ENCODE measurements around the gene ACOT9.
"Not testable (repeated sequence)": the region's sequence is repeated elsewhere in the genome, so short reads cannot be mapped to it uniquely, and the experiment has no call there.

The ACOT9 gene

DNA sequence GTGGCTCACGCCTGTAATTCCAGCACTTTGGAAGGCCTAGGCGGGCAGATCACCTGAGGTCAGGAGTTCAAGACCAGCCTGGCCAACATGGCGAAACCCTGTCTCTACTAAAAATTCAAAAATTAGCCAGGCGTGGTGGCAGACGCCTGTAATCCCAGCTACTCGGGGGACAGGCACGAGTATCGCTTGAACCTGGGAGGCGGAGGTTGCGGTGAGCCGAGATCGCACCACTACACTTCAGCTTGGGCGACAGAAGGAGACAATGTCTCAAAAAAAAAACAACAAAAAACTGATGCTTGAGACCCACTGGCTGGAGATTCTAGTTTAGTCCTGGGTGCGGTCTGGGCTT lies 521 bp upstream of the ACOT9 start:
- WGBS, 2 experiments: 77 to 83% methylated on average over 14 of the region's 14 CpGs
- H3K27ac ChIP-seq (ENCODE audit: insufficient read depth, low read depth, low read length, poor library complexity, severe bottlenecking): not testable (repeated sequence)

DNA sequence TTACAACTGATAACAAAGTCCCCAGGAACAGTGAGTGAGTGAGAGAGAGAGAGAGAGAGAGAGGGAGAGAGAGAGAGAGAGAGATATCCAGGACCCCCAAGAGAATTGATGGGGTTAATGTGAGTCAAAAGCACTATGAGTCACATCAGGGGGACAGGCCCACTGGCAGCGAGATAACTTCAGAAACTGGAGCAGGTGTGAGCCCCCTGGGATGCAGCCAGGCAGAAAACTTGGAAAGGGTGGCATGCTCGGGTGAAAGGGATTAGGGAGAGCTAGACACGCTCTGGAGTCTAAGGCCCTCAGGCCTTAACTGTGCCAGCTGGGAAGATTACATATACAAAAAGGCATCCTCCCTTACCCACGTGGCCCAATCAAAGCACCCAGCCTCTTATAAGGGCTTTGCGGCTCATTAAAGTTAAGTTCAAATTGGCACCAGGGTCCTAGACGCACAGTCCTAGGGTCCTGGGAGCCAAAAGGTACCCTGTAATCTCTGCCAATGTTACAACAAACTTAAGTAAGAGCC lies 841 bp downstream of the ACOT9 start:
- Histone ChIP-seq H3K27ac (ENCODE audit: insufficient read depth, low read depth, low read length, poor library complexity, severe bottlenecking) (no peak overlapping the region), H3K36me3 (ENCODE audit: control insufficient read depth, insufficient read depth, low read length) (no peaks in the 10 kb centered on the region), H3K9me3 (ENCODE audit: control insufficient read depth, low read length) (no peaks in the 10 kb centered on the region), H3K27me3 (ENCODE audit: control insufficient read depth, insufficient read depth, low read length, poor library complexity, severe bottlenecking) (no peaks in the 10 kb centered on the region), H3K4me3 (ENCODE audit: insufficient read depth, low read depth, low read length) (peak overlapping the region; percentile 55), H3K4me1 (ENCODE audit: control insufficient read depth, insufficient read depth, low read length) (no peaks in the 10 kb centered on the region)
- WGBS, 2 experiments: 0 to 12% methylated on average over 5 to 6 of the region's 6 CpGs

More for the DNA sequence above, 521 bp upstream of the ACOT9 start:
- H3K36me3 ChIP-seq (ENCODE audit: control insufficient read depth, insufficient read depth, low read length); H3K4me3 ChIP-seq (ENCODE audit: insufficient read depth, low read depth, low read length); H3K27me3 ChIP-seq (ENCODE audit: control insufficient read depth, insufficient read depth, low read length, poor library complexity, severe bottlenecking); H3K9me3 ChIP-seq (ENCODE audit: control insufficient read depth, low read length); H3K4me1 ChIP-seq (ENCODE audit: control insufficient read depth, insufficient read depth, low read length): not testable (repeated sequence)

DNA sequence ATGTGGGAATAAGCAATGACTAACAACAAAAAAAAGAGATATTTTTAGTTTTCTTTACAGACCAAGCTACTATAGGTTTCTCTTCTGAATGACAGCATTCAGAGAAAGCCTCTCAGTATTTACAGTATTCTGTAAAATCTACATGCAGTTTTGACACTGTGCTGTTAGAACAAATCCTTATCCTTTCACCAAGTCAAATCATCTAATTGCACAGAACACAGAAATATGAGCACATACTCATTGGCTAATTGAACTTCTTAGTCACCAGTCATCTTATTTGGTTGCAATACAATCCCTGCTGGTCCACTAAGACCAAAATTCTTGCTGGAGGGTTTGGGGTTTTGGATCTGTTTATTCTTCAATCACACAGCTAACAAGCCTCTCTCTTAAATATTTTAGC lies 5.7 kb downstream of the ACOT9 start:
- no peak overlapping the region for H3K27ac ChIP-seq (ENCODE audit: insufficient read depth, low read depth, low read length, poor library complexity, severe bottlenecking)
- H3K36me3 ChIP-seq (ENCODE audit: control insufficient read depth, insufficient read depth, low read length): no peaks in the 10 kb centered on the region
- no peaks in the 10 kb centered on the region for H3K27me3 ChIP-seq (ENCODE audit: control insufficient read depth, insufficient read depth, low read length, poor library complexity, severe bottlenecking)
- no peak overlapping the region for H3K4me3 ChIP-seq (ENCODE audit: insufficient read depth, low read depth, low read length)
- H3K9me3 ChIP-seq (ENCODE audit: control insufficient read depth, low read length): no peaks in the 10 kb centered on the region
- H3K4me1 ChIP-seq (ENCODE audit: control insufficient read depth, insufficient read depth, low read length): no peaks in the 10 kb centered on the region

DNA sequence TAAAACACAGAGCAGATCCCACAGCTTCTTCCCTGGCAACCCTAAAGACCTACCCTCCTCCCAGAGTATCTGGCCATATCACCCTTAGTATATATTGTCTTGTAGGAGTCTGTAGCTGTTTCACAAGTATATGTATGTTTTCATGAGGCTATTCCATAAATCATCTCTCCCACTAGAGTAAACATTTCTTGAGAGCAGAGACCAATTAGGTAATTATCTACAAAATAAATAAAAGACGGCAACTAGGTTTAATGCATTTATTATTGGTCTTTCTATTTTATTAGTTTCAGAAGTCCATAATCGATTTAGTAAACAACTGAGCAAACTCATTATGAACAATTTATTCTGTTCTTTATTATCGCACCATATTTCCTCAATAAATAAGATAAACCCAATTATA lies 7.0 kb downstream of the ACOT9 start:
- 50% methylated on average over 2 of the region's 3 CpGs; no CpG with 5 or more reads in 1 of the 2 experiments for WGBS, 2 experiments
- Histone ChIP-seq H3K9me3 (ENCODE audit: control insufficient read depth, low read length) (no peaks in the 10 kb centered on the region), H3K36me3 (ENCODE audit: control insufficient read depth, insufficient read depth, low read length) (no peaks in the 10 kb centered on the region), H3K4me1 (ENCODE audit: control insufficient read depth, insufficient read depth, low read length) (no peaks in the 10 kb centered on the region), H3K4me3 (ENCODE audit: insufficient read depth, low read depth, low read length) (no peak overlapping the region), H3K27ac (ENCODE audit: insufficient read depth, low read depth, low read length, poor library complexity, severe bottlenecking) (no peak overlapping the region), H3K27me3 (ENCODE audit: control insufficient read depth, insufficient read depth, low read length, poor library complexity, severe bottlenecking) (no peaks in the 10 kb centered on the region)

DNA sequence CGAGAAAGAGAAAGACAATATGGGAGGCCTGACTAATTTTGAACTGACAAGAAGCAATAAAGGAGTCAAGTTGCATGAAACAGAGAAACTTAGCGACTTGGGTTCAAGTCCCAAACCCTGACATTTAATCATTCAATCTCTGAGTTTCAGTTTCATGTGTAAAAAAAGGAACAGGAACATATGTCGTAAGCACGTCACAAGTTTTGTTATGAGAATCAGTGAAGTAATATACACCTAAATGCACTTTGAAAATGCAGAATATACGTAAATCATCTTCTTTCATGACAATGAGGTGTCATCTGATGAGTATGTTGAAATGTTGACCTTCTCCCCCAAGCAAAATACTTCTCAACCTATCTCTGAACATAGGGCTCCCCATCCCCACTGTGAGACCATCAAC lies 10.4 kb downstream of the ACOT9 start:
- Histone ChIP-seq H3K36me3 (ENCODE audit: control insufficient read depth, insufficient read depth, low read length) (no peaks in the 10 kb centered on the region), H3K4me1 (ENCODE audit: control insufficient read depth, insufficient read depth, low read length) (no peaks in the 10 kb centered on the region), H3K27me3 (ENCODE audit: control insufficient read depth, insufficient read depth, low read length, poor library complexity, severe bottlenecking) (no peaks in the 10 kb centered on the region), H3K9me3 (ENCODE audit: control insufficient read depth, low read length) (no peaks in the 10 kb centered on the region), H3K4me3 (ENCODE audit: insufficient read depth, low read depth, low read length) (no peak overlapping the region), H3K27ac (ENCODE audit: insufficient read depth, low read depth, low read length, poor library complexity, severe bottlenecking) (no peak overlapping the region)
- whole genome bisulfite sequencing, 2 experiments: 71 to 80% methylated on average over 1 to 4 of the region's 5 CpGs

DNA sequence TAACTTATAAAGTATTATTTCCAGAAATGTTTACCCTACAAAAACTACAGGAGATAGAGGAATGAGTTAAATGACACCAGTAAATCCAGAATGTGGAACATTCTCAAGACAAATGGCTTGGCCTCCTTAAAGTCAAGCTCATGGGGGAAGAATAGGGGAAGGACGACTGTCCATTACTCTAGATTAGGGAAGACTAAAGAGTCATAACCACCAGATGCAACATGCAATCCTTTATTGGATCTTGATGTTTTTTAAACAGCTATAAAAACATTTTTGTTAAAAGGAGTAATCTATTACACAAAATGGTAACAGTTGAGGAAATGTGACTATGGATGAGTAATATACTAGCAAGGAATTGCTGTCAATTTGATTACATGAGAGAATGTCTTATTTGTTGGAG lies 11.1 kb downstream of the ACOT9 start:
- Histone ChIP-seq H3K4me1 (ENCODE audit: control insufficient read depth, insufficient read depth, low read length) (no peaks in the 10 kb centered on the region), H3K4me3 (ENCODE audit: insufficient read depth, low read depth, low read length) (no peak overlapping the region), H3K27me3 (ENCODE audit: control insufficient read depth, insufficient read depth, low read length, poor library complexity, severe bottlenecking) (no peaks in the 10 kb centered on the region), H3K9me3 (ENCODE audit: control insufficient read depth, low read length) (no peaks in the 10 kb centered on the region), H3K36me3 (ENCODE audit: control insufficient read depth, insufficient read depth, low read length) (no peaks in the 10 kb centered on the region), H3K27ac (ENCODE audit: insufficient read depth, low read depth, low read length, poor library complexity, severe bottlenecking) (no peak overlapping the region)
- 100% methylated on average over 1 of the region's 1 CpG; no CpG with 5 or more reads in 1 of the 2 experiments for WGBS, 2 experiments

DNA sequence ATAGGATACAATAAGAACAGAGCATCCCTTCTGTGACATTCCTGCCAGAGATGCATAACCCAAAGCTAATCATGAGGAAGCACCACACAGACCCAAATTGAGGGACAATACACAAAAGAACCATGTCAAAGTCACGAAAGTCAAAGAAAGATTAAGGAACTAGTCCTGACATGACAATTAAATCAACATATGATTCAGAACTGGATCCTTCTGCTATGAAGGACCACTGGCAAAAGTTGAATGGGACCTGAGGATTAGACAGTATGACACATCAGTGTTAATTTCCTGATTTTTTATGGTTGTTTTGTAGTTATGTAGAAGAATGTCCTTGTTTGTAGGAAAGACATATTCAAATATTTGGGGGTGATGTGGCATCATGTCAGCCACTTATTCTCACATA lies 13.9 kb downstream of the ACOT9 start:
- Histone ChIP-seq H3K36me3 (ENCODE audit: control insufficient read depth, insufficient read depth, low read length) (no peaks in the 10 kb centered on the region), H3K4me1 (ENCODE audit: control insufficient read depth, insufficient read depth, low read length) (no peaks in the 10 kb centered on the region), H3K9me3 (ENCODE audit: control insufficient read depth, low read length) (no peaks in the 10 kb centered on the region), H3K27ac (ENCODE audit: insufficient read depth, low read depth, low read length, poor library complexity, severe bottlenecking) (no peak overlapping the region), H3K27me3 (ENCODE audit: control insufficient read depth, insufficient read depth, low read length, poor library complexity, severe bottlenecking) (no peaks in the 10 kb centered on the region), H3K4me3 (ENCODE audit: insufficient read depth, low read depth, low read length) (no peak overlapping the region)
- 95 to 100% methylated on average over 1 of the region's 1 CpG for WGBS, 2 experiments

DNA sequence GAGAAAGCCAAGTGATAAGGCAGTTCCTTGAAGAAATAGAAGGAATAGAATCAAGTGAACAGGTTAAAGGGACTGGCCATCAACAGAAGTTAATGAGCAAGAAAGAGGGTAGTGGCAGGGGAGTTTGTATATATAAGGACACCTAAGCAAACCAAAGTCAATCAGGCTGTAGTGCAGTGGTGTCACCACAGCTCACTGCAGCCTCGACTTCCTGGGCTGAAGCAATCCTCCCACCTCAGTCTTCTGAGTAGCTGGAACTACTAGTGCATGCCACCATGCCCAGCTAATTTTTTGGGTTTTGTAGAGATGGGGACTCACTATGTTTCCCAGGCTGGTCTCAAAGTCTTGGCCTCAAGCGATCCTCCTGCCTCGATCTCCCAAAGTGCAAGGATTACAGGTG lies 15.9 kb downstream of the ACOT9 start:
- H3K27me3 ChIP-seq (ENCODE audit: control insufficient read depth, insufficient read depth, low read length, poor library complexity, severe bottlenecking): no peaks in the 10 kb centered on the region
- H3K4me1 ChIP-seq (ENCODE audit: control insufficient read depth, insufficient read depth, low read length): no peaks in the 10 kb centered on the region
- no peak overlapping the region for H3K27ac ChIP-seq (ENCODE audit: insufficient read depth, low read depth, low read length, poor library complexity, severe bottlenecking)
- no peaks in the 10 kb centered on the region for H3K36me3 ChIP-seq (ENCODE audit: control insufficient read depth, insufficient read depth, low read length)
- WGBS, 2 experiments: 88 to 95% methylated on average over 3 of the region's 3 CpGs
- H3K9me3 ChIP-seq (ENCODE audit: control insufficient read depth, low read length): no peaks in the 10 kb centered on the region
- H3K4me3 ChIP-seq (ENCODE audit: insufficient read depth, low read depth, low read length): no peak overlapping the region

DNA sequence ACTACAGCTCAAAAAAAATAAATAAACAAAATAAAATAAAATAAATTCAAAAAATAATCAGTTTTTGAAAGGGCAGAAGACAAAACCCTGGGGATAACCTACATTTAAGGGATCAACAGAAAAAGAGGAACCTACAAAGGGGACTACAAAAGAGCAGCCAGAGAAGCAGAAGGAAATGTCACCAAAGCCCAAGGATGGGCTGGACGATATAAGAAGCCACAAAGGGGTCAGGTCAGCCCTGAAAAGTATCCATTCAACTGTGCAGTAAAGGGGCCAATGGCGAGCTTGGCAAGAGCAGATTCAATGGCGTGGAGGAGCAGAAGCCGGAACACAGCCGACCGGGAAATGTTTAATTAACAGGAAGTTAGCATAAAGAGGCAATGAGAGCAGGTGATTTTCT lies 16.9 kb downstream of the ACOT9 start:
- Histone ChIP-seq H3K4me1 (ENCODE audit: control insufficient read depth, insufficient read depth, low read length) (no peaks in the 10 kb centered on the region), H3K36me3 (ENCODE audit: control insufficient read depth, insufficient read depth, low read length) (no peaks in the 10 kb centered on the region), H3K4me3 (ENCODE audit: insufficient read depth, low read depth, low read length) (no peak overlapping the region), H3K27me3 (ENCODE audit: control insufficient read depth, insufficient read depth, low read length, poor library complexity, severe bottlenecking) (no peaks in the 10 kb centered on the region), H3K27ac (ENCODE audit: insufficient read depth, low read depth, low read length, poor library complexity, severe bottlenecking) (no peak overlapping the region), H3K9me3 (ENCODE audit: control insufficient read depth, low read length) (no peaks in the 10 kb centered on the region)
- 79% methylated on average over 6 of the region's 6 CpGs for WGBS, 2 experiments

DNA sequence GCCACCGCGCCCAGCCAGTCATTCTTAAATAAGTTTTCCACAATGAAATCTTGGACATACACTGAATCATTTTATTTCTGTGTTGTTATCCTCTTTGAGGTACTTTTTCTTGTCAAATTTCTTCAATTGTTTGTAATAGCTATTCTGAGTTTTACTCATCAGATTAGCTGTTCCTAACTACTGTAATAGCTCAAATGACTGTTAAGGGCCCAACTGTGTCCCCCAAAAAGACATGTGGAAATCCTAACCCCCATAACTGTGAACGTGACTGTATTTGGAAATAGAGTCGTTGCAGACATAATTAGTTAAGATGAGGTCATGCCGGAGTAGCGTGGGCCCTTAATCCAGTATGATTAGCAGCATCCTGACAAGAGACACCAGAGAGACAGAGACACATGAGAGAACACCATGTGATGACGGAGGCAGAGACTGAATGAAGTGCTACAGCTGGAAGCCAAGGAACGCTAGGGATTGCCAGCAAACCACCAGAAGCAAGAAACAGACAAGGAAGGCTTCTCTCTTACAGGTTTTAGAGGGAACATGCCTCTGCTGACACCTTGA lies 22.9 kb downstream of the ACOT9 start:
- H3K27me3 ChIP-seq (ENCODE audit: control insufficient read depth, insufficient read depth, low read length, poor library complexity, severe bottlenecking): no peaks in the 10 kb centered on the region
- H3K4me1 ChIP-seq (ENCODE audit: control insufficient read depth, insufficient read depth, low read length): no peaks in the 10 kb centered on the region
- H3K9me3 ChIP-seq (ENCODE audit: control insufficient read depth, low read length): no peaks in the 10 kb centered on the region
- 95 to 98% methylated on average over 8 of the region's 8 CpGs for WGBS, 2 experiments
- H3K36me3 ChIP-seq (ENCODE audit: control insufficient read depth, insufficient read depth, low read length): no peaks in the 10 kb centered on the region
- no peak overlapping the region for H3K27ac ChIP-seq (ENCODE audit: insufficient read depth, low read depth, low read length, poor library complexity, severe bottlenecking)
- H3K4me3 ChIP-seq (ENCODE audit: insufficient read depth, low read depth, low read length): no peak overlapping the region

DNA sequence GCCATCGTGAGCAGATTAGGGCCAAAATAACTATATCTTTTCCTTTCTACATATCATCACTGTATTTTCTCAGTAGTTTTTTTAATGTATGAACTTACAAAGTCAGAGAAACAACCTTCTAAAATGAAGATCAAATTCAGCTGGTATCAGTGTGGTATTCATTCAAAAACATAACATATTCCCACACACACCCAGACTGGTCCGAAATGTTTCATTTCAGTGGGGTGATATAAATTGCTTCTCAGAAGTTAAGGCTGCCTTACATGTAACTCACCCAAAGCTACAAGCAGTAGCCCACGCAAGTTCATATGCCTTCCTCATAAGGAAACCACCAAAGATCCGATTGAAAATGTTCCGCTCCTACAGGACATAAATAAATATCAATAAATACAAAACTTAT lies 37.8 kb downstream of the ACOT9 start:
- 88 to 94% methylated on average over 3 of the region's 5 CpGs for WGBS, 2 experiments
- no peak overlapping the region for H3K4me3 ChIP-seq (ENCODE audit: insufficient read depth, low read depth, low read length)
- H3K36me3 ChIP-seq (ENCODE audit: control insufficient read depth, insufficient read depth, low read length): peaks cover 5% of the 10 kb centered on the region
- no peaks in the 10 kb centered on the region for H3K27me3 ChIP-seq (ENCODE audit: control insufficient read depth, insufficient read depth, low read length, poor library complexity, severe bottlenecking)
- H3K27ac ChIP-seq (ENCODE audit: insufficient read depth, low read depth, low read length, poor library complexity, severe bottlenecking): no peak overlapping the region
- H3K9me3 ChIP-seq (ENCODE audit: control insufficient read depth, low read length): no peaks in the 10 kb centered on the region
- no peaks in the 10 kb centered on the region for H3K4me1 ChIP-seq (ENCODE audit: control insufficient read depth, insufficient read depth, low read length)
